ENCODE measurements around the gene KCNA2.

KCNA2 gene

GRCh38 chr1:110601332-110601731 is 4.8 kb downstream of the KCNA2 start:
- no peak for DNase-seq

GRCh38 chr1:110600716-110601115 is 5.4 kb downstream of the KCNA2 start:
- DNase-seq: no peak

- no peak for DNase-seq
Observed at GRCh38 chr1:110597966-110598365, 8.2 kb downstream of the KCNA2 start.

GRCh38 chr1:110596312-110596711 is 9.8 kb downstream of the KCNA2 start:
- no peak for DNase-seq

GRCh38 chr1:110595353-110595710 is 10.8 kb downstream of the KCNA2 start:
- DNase-seq: no peak

GRCh38 chr1:110594456-110595352 is 11.5 kb downstream of the KCNA2 start:
- DNase-seq: no peak

- DNase-seq: no peak
Observed at GRCh38 chr1:110593902-110594301, 12.3 kb downstream of the KCNA2 start.

GRCh38 chr1:110591956-110592355 is 14.2 kb downstream of the KCNA2 start:
- no peak for DNase-seq

- no peak for DNase-seq
Observed at GRCh38 chr1:110588991-110589390, 17.2 kb downstream of the KCNA2 start.

- no peak for DNase-seq
Observed at GRCh38 chr1:110588486-110588885, 17.7 kb downstream of the KCNA2 start.

GRCh38 chr1:110587906-110588305 is 18.3 kb downstream of the KCNA2 start:
- no peak for DNase-seq

- DNase-seq: no peak
Observed at GRCh38 chr1:110585481-110585880, 20.7 kb downstream of the KCNA2 start.

- DNase-seq: no peak
Observed at GRCh38 chr1:110584045-110584444, 22.1 kb downstream of the KCNA2 start.

- DNase-seq: no peak
Observed at GRCh38 chr1:110583505-110583904, 22.7 kb downstream of the KCNA2 start.

- no peak for DNase-seq
Observed at GRCh38 chr1:110582378-110582777, 23.8 kb downstream of the KCNA2 start.

- DNase-seq: no peak
Observed at GRCh38 chr1:110581682-110582145, 24.4 kb downstream of the KCNA2 start.

- DNase-seq: no peak
Observed at GRCh38 chr1:110580244-110580643, 25.9 kb downstream of the KCNA2 start.

GRCh38 chr1:110579460-110579859 is 26.7 kb downstream of the KCNA2 start:
- DNase-seq: no peak

GRCh38 chr1:110576441-110576840 is 29.7 kb downstream of the KCNA2 start:
- DNase-seq: no peak

GRCh38 chr1:110573314-110573713 is 32.8 kb downstream of the KCNA2 start:
- DNase-seq: no peak

GRCh38 chr1:110572751-110573150 is 33.4 kb downstream of the KCNA2 start:
- no peak for DNase-seq

GRCh38 chr1:110570901-110571300 is 35.3 kb downstream of the KCNA2 start:
- DNase-seq: no peak

- DNase-seq: no peak
Observed at GRCh38 chr1:110570307-110570706, 35.9 kb downstream of the KCNA2 start.

GRCh38 chr1:110566836-110567235 is 39.3 kb downstream of the KCNA2 start:
- DNase-seq: no peak

GRCh38 chr1:110565565-110565964 is 40.6 kb downstream of the KCNA2 start:
- DNase-seq: no peak
